GM19463 (cell line): ENCODE measurements around the gene U2SURP.

Experiments used
- ATAC-seq: cut with Tn5 transposase; IDR thresholded peaks from one replicate; pipeline ENCODE4 v1.9.1; 2021; ENCODE audit warnings: mild to moderate bottlenecking, moderate library complexity; ENCODE audit not compliant: unreplicated experiment

The U2SURP gene

GRCh38 chr3:143099210-143099609 lies 97.8 kb downstream of the U2SURP start:
- ATAC-seq, result no peak

GRCh38 chr3:143099690-143100089 lies 98.3 kb downstream of the U2SURP start:
- no peak for ATAC-seq

DNA sequence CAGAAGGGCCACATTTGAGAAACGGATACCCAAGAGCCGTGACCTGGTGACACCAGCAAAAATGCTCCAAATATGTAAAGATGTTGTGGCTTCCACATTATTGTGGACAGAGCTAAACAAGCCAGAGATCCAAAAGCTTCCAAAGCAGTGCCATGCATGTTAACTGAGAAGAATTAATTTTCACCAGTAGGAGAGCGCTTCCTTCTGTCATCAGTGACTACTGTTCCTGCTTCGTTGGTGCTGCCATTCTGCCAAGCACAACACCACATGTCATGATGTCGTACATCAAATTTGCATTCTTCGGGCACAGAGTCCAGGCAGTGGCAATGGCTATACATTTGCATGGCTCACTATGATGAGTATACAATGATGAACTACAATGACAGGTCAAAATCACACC lies 99.1 kb downstream of the U2SURP start:
- ATAC-seq, result no peak

- no peak for ATAC-seq
Observed at GRCh38 chr3:143101792-143102381, 100.5 kb downstream of the U2SURP start.

- ATAC-seq, result peak; percentile 83
Observed at GRCh38 chr3:143103652-143104051, 102.3 kb downstream of the U2SURP start.

DNA sequence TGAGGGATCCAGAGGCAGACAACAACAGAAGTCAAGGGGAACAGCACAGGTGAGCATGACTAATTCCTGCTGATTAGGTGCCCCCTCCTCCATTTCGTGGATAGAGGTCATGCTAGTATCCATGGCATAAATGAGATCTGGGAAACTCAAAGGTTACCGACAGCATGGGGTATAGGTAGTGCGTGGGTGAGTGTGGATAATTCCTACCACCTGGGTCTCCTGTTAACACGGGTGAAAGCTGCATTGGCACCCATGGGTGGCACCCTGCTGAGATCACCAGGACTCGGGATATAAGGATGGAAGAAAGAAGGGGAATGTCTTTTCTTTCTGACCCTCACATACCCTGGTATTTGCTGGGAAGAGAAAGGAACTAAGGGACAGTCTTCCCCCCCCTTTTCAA lies 103.8 kb downstream of the U2SURP start:
- ATAC-seq, result no peak

DNA sequence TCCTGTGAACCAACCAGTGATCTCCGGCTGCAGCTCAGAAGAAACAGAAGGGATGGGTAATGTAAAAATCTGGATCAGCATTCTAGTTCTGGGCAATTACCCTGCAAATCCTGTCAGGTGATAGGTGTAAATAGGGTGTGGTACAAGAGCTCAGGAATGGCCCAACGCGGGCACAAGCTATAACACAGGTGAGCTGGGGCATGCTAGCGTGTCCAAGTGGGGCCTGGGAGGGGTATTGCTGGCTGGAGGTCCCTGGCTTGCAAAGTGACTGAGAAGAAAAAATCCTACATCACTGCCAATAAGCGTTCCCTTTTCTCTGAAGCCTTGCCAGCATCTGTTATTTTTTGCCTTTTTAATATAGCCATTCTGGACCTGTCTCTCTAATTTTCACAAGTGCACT lies 108.5 kb downstream of the U2SURP start:
- ATAC-seq, result no peak
